Measurements from ENCODE around the gene ARHGEF1.

The ARHGEF1 gene

GRCh38 chr19:41886761-41887710 is 4.1 kb downstream of the ARHGEF1 start:
- no peak for DNase-seq

GRCh38 chr19:41887711-41888382 is 4.9 kb downstream of the ARHGEF1 start:
- DNase-seq, result peak; percentile 48 to 81

- DNase-seq, result no peak
Measured at GRCh38 chr19:41888926-41889325, 5.9 kb downstream of the ARHGEF1 start.

- no peak for DNase-seq
Measured at GRCh38 chr19:41889896-41890295, 6.9 kb downstream of the ARHGEF1 start.

GRCh38 chr19:41890936-41891335 is 8.0 kb downstream of the ARHGEF1 start:
- DNase-seq, result no peak

GRCh38 chr19:41892173-41892902 is 9.4 kb downstream of the ARHGEF1 start:
- DNase-seq, result no peak

- no peak for DNase-seq
Measured at GRCh38 chr19:41893899-41894298, 10.9 kb downstream of the ARHGEF1 start.

- DNase-seq, result no peak
Measured at GRCh38 chr19:41894350-41894749, 11.4 kb downstream of the ARHGEF1 start.

- DNase-seq, result no peak
Measured at GRCh38 chr19:41895745-41896580, 13.0 kb downstream of the ARHGEF1 start.

GRCh38 chr19:41896581-41896942 is 13.6 kb downstream of the ARHGEF1 start:
- DNase-seq, result no peak

GRCh38 chr19:41897181-41897580 is 14.2 kb downstream of the ARHGEF1 start:
- no peak for DNase-seq

GRCh38 chr19:41897820-41898219 is 14.8 kb downstream of the ARHGEF1 start:
- no peak for DNase-seq

GRCh38 chr19:41898235-41898634 is 15.3 kb downstream of the ARHGEF1 start:
- no peak for DNase-seq

- no peak for DNase-seq
Measured at GRCh38 chr19:41901707-41902360, 18.9 kb downstream of the ARHGEF1 start.

- no peak for DNase-seq
Measured at GRCh38 chr19:41902594-41902993, 19.6 kb downstream of the ARHGEF1 start.

GRCh38 chr19:41903193-41903953 is 20.4 kb downstream of the ARHGEF1 start:
- peak in 1 of 2 experiments; percentile 53 for DNase-seq

- DNase-seq, result peak; percentile 91 to 94
Measured at GRCh38 chr19:41904118-41904870, 21.3 kb downstream of the ARHGEF1 start.

GRCh38 chr19:41905273-41906002 is 22.5 kb downstream of the ARHGEF1 start:
- DNase-seq, result no peak

GRCh38 chr19:41906271-41906670 is 23.3 kb downstream of the ARHGEF1 start:
- no peak for DNase-seq

Measured in NCI-H187 (cell line).